ENCODE data around the gene MCM5. TPM values are rescaled to one million over a fixed set of nuclear protein-coding genes. Genes with fewer than 3 reads are reported as not detected.

MCM5 gene
- total RNA-seq, 1 experiment from 2014 or later, result 274 TPM

- no peak overlapping the region for H2BK20ac ChIP-seq (ENCODE audit: low read depth, low read length, poor library complexity, severe bottlenecking)
- H3K27me3 Mint-ChIP-seq (ENCODE audit: low read depth), result peaks cover 3% of the 10 kb centered on the region
- no peak overlapping the region for H3K4ac ChIP-seq (ENCODE audit: low read depth, low read length)
- peaks cover 13 to 18% (median 17%) of the 10 kb centered on the region in 3 experiments for H3K36me3 Mint-ChIP-seq (ENCODE audit: insufficient read depth in 1 of 3, low read depth in 3 of 3)
- H3K23me2 ChIP-seq (ENCODE audit: insufficient read length, low read depth, low read length, poor library complexity, severe bottlenecking), result no peaks in the 10 kb centered on the region
- H3K56ac ChIP-seq (ENCODE audit: insufficient read length, low read depth, low read length), result no peak overlapping the region
- H3K27me3 ChIP-seq (ENCODE audit: insufficient read depth, low read length), result no peaks in the 10 kb centered on the region
- H3K79me2 ChIP-seq (ENCODE audit: insufficient read depth, low read length), result no peaks in the 10 kb centered on the region
- H2BK120ac ChIP-seq (ENCODE audit: low read depth, low read length, poor library complexity, severe bottlenecking), result no peak overlapping the region
- 0 out of 2 replicates have a peak, but pooled peaks cover 4% of the 10 kb centered on the region for H3K4me1 ChIP-seq (ENCODE audit: insufficient read depth, low read length)
- no peak overlapping the region for H3K27ac Mint-ChIP-seq
- no peak overlapping the region for H2BK12ac ChIP-seq (ENCODE audit: insufficient read length, low read depth, low read length)
- no peak overlapping the region for H2AK5ac ChIP-seq (ENCODE audit: insufficient read length, low read length)
- WGBS (ENCODE audit: extremely low coverage, insufficient read length, low lambda C conversion rate), result no CpG with 5 or more reads among the region's 4 CpGs
- H3K79me1 ChIP-seq (ENCODE audit: insufficient read depth, low read depth, low read length, poor library complexity, severe bottlenecking), result no peaks in the 10 kb centered on the region
- H3K23ac ChIP-seq (ENCODE audit: insufficient read length, low read depth, low read length), result no peak overlapping the region
- no peaks in the 10 kb centered on the region for H3K9me3 ChIP-seq (ENCODE audit: control insufficient read depth, low read depth, low read length)
- no peak for DNase-seq
- H4K8ac ChIP-seq (replicated peaks; ENCODE audit: insufficient read length, low read depth, low read length), result no peak overlapping the region
- H3K18ac ChIP-seq (ENCODE audit: insufficient read length, low read depth, low read length), result no peak overlapping the region
- no peak overlapping the region for H3K14ac ChIP-seq (ENCODE audit: insufficient read depth, low read length)
- H4K20me1 ChIP-seq (ENCODE audit: control insufficient read depth, insufficient read depth, insufficient read length), result no peaks in the 10 kb centered on the region
- peaks cover 13 to 15% of the 10 kb centered on the region in 2 experiments for H3K9me3 Mint-ChIP-seq
- no peak overlapping the region for H4K91ac ChIP-seq (ENCODE audit: insufficient read length, low read depth, low read length)
- H3K4me1 Mint-ChIP-seq, result peaks cover 9 to 11% of the 10 kb centered on the region in 2 experiments; a peak in 3 of 4 replicates
- no peak overlapping the region for H2AFZ ChIP-seq (ENCODE audit: low read length)
- no peak overlapping the region for H3K27ac ChIP-seq (ENCODE audit: insufficient read length, low read depth, low read length)
- H4K5ac ChIP-seq (ENCODE audit: insufficient read length, low read depth, low read length), result no peak overlapping the region
- no peak overlapping the region for H2BK5ac ChIP-seq (ENCODE audit: insufficient read length, low read length)
- no peak overlapping the region for H3T11ph ChIP-seq (ENCODE audit: low read length)
- no peak for TF ChIP-seq CTCF (conservative IDR thresholded peaks at IDR 0.05)
- H3K4me3 Mint-ChIP-seq, result no peak overlapping the region
- no peak overlapping the region for H3K4me2 ChIP-seq (ENCODE audit: insufficient read depth, insufficient read length, low read length)
- no peak overlapping the region for H3K9ac ChIP-seq (ENCODE audit: extremely low read depth, insufficient read length, low read length)
- H2BK15ac ChIP-seq (ENCODE audit: low read depth, low read length), result no peak overlapping the region
Observed at GRCh38 chr22:35473971-35474370, 74.0 kb downstream of the MCM5 start.

Other genes with a start within 250 kb of the MCM5 start
- gene HMGXB4, start 142.6 kb upstream of the MCM5 start, total RNA-seq (2021), result 32.5 and 33.5 TPM in 2 replicates
- 22.3 and 23.9 TPM in 2 replicates for gene TOM1, start 100.2 kb upstream of the MCM5 start, total RNA-seq (2021)
- 22.7 and 25.7 TPM in 2 replicates for gene HMOX1, start 19.0 kb upstream of the MCM5 start, total RNA-seq (2021)
- gene RASD2, start 140.7 kb downstream of the MCM5 start, total RNA-seq (2021), result 0.42 and 0.53 TPM in 2 replicates
- 0.29 and 0.55 TPM in 2 replicates for gene MB, start 217.2 kb downstream of the MCM5 start, total RNA-seq (2021)
- 0.04 and 0.07 TPM in 2 replicates for gene APOL6, start 248.3 kb downstream of the MCM5 start, total RNA-seq (2021)